Tibial nerve (tissue), 4 donors: Measurements from ENCODE around the gene GJA4. TPM values are rescaled to one million over a fixed set of nuclear protein-coding genes. Genes with fewer than 3 reads are reported as not detected.
"Not testable (repeated sequence)": the region's sequence is repeated elsewhere in the genome, so short reads cannot be mapped to it uniquely, and the experiment has no call there.

Experiments
- DNase-seq, 2 donors: peaks; one replicate each; pipeline ENCODE4 v3.0.0-alpha.2; 2019; ENCODE audit warnings: low spot score in 2 of 2
- H3K27ac ChIP-seq, 4 donors: fragments of 200-600 bp; sonication (generic) in 3 of 4; one replicate each; pipeline ENCODE4 v1.5.1; 2017 to 2019; ENCODE audit warnings: mild to moderate bottlenecking in 1 of 4
- H3K27me3 ChIP-seq, 2 donors: fragments of 200-600 bp; sonication (generic) in 1 of 2; one replicate each; pipeline versions ENCODE4 v1.5.1 to v1.6.0; 2017 to 2019
- H3K36me3 ChIP-seq, 3 donors: fragments of 200-600 bp; sonication (generic); one replicate each; pipeline ENCODE4 v1.5.1; 2018 to 2019
- H3K4me1 ChIP-seq, 4 donors: fragments of 200-600 bp; sonication (generic) in 3 of 4; one replicate each; pipeline ENCODE4 v1.5.1; 2017 to 2019
- H3K4me3 ChIP-seq, 4 donors: fragments of 200-600 bp; sonication (generic) in 3 of 4; one replicate each; pipeline ENCODE4 v1.5.1; 2017 to 2019; ENCODE audit warnings: mild to moderate bottlenecking in 1 of 4, moderate library complexity in 1 of 4
- H3K9me3 ChIP-seq, 4 donors: fragments of 200-600 bp; sonication (generic) in 3 of 4; one replicate each; pipeline ENCODE4 v1.5.1; 2017 to 2019
- CTCF ChIP-seq, 5 experiments: fragments of 200-600 bp in 3 of 5; fragments of 450-650 bp in 2 of 5; sonication (generic) in 3 of 5; IDR thresholded peaks; one replicate each; pipeline ENCODE4 v1.5.1; 2016 to 2019; ENCODE audit warnings: antibody characterized with exemption in 5 of 5, mild to moderate bottlenecking in 3 of 5, moderate library complexity in 2 of 5
- EP300 ChIP-seq, 2 donors: sonication (generic); formaldehyde crosslinking; IDR thresholded peaks; one replicate each; pipeline ENCODE4 v1.6.1; 2017; ENCODE audit warnings: antibody characterized with exemption in 2 of 2, mild to moderate bottlenecking in 1 of 2
- POLR2A ChIP-seq, 2 donors: fragments of 450-650 bp; IDR thresholded peaks; one replicate each; pipeline ENCODE4 v1.6.1; 2017; ENCODE audit warnings: antibody characterized with exemption in 2 of 2, mild to moderate bottlenecking in 2 of 2, moderate library complexity in 2 of 2
- WGBS, 2 donors: methylation state at CpG; one replicate each; pipeline ENCODE4 v1.1.5; 2018; 5-methylcytosine and 5-hydroxymethylcytosine counted together
- total RNA-seq, 4 donors: library from RNA; depleted of rRNA; stranded (reverse); fragments of >200 nt; gene quantifications; one replicate each; pipeline ENCODE4 v1.1.0, GENCODE V29; 2016

GJA4 gene
- total RNA-seq, 4 donors from 2014 or later = 20.3 to 65.1 (median 37.2) TPM

- no peak for DNase-seq
- Histone ChIP-seq H3K4me1 (no peaks in the 10 kb centered on the region), H3K27me3 (no peaks in the 10 kb centered on the region), H3K36me3 (no peaks in the 10 kb centered on the region), H3K4me3 (no peak overlapping the region), H3K27ac (no peak overlapping the region), H3K9me3 (peaks cover 0 to 11% (median 3%) of the 10 kb centered on the region in 4 donors)
- no peak for TF ChIP-seq CTCF (IDR thresholded peaks at IDR 0.05)
- TF ChIP-seq EP300 (IDR thresholded peaks at IDR 0.05) = no peak
- TF ChIP-seq POLR2A (IDR thresholded peaks at IDR 0.05) = no peak
- 72 to 73% methylated on average over 3 of the region's 3 CpGs for WGBS, 2 donors
Observed at GRCh38 chr1:34816778-34817177, 24.0 kb downstream of the GJA4 start.

- H3K27me3 ChIP-seq, DNase-seq, H3K36me3 ChIP-seq, H3K4me3 ChIP-seq, H3K4me1 ChIP-seq, H3K27ac ChIP-seq: not testable (repeated sequence)
- 97 to 98% methylated on average over 2 of the region's 2 CpGs for WGBS, 2 donors
- H3K9me3 ChIP-seq = peaks cover 0 to 16% (median 3%) of the 10 kb centered on the region in 4 donors
Observed at GRCh38 chr1:34818862-34819261, 26.1 kb downstream of the GJA4 start.

GRCh38 chr1:34822202-34822601, 29.4 kb downstream of the GJA4 start:
- H3K4me3 ChIP-seq = no peak overlapping the region
- TF ChIP-seq POLR2A (IDR thresholded peaks at IDR 0.05) (no peak), CTCF (IDR thresholded peaks at IDR 0.05) (no peak), EP300 (IDR thresholded peaks at IDR 0.05) (no peak)
- peaks cover 0 to 10% (median 2%) of the 10 kb centered on the region in 4 donors for H3K4me1 ChIP-seq
- no peak overlapping the region for H3K27ac ChIP-seq
- no peak for DNase-seq
- 85 to 89% methylated on average over 3 of the region's 3 CpGs for WGBS, 2 donors
- peaks cover 0 to 13% (median 0%) of the 10 kb centered on the region in 3 donors for H3K36me3 ChIP-seq
- H3K27me3 ChIP-seq = no peaks in the 10 kb centered on the region
- peaks cover 0 to 22% (median 3%) of the 10 kb centered on the region in 4 donors for H3K9me3 ChIP-seq

GRCh38 chr1:34824817-34825454, 32.1 kb downstream of the GJA4 start:
- Histone ChIP-seq H3K27ac (no peak overlapping the region), H3K27me3 (no peaks in the 10 kb centered on the region), H3K4me1 (peaks cover 0 to 10% (median 2%) of the 10 kb centered on the region in 4 donors), H3K4me3 (no peak overlapping the region), H3K9me3 (peaks cover 0 to 21% (median 3%) of the 10 kb centered on the region in 4 donors), H3K36me3 (peaks cover 0 to 13% (median 0%) of the 10 kb centered on the region in 3 donors)
- no peak for TF ChIP-seq POLR2A (IDR thresholded peaks at IDR 0.05)
- no peak for TF ChIP-seq CTCF (IDR thresholded peaks at IDR 0.05)
- TF ChIP-seq EP300 (IDR thresholded peaks at IDR 0.05) = no peak
- WGBS, 2 donors = 80 to 90% methylated on average over 3 of the region's 3 CpGs
- DNase-seq = no peak

GRCh38 chr1:34825455-34826091, 32.8 kb downstream of the GJA4 start:
- H3K4me1 ChIP-seq = peaks cover 0 to 10% (median 2%) of the 10 kb centered on the region in 4 donors
- peaks cover 0 to 14% (median under 1%) of the 10 kb centered on the region in 4 donors for H3K9me3 ChIP-seq
- no peak for DNase-seq
- WGBS, 2 donors = 43 to 55% methylated on average over 10 to 11 of the region's 11 CpGs
- no peaks in the 10 kb centered on the region for H3K27me3 ChIP-seq
- no peak overlapping the region for H3K27ac ChIP-seq
- TF ChIP-seq CTCF (IDR thresholded peaks at IDR 0.05) = no peak
- TF ChIP-seq POLR2A (IDR thresholded peaks at IDR 0.05) = no peak
- TF ChIP-seq EP300 (IDR thresholded peaks at IDR 0.05) = no peak
- H3K36me3 ChIP-seq = peaks cover 0 to 13% (median 0%) of the 10 kb centered on the region in 3 donors
- no peak overlapping the region for H3K4me3 ChIP-seq
